Gastroesophageal sphincter (tissue), 4 donors: ENCODE data around the gene SDK1. TPM values are rescaled to one million over a fixed set of nuclear protein-coding genes. Genes with fewer than 3 reads are reported as not detected.

Source experiments
- ATAC-seq: fragments of 150-250 bp; one replicate; pipeline ENCODE4 v1.9.1; 2016; ENCODE audit warnings: mild to moderate bottlenecking, moderate library complexity
- H3K27ac ChIP-seq, 4 donors: fragments of 200-600 bp; sonication (generic) in 3 of 4; 1 replicate in 3 of 4; 2 replicates in 1 of 4; pipeline ENCODE4 v1.5.1; 2016 to 2019
- H3K27me3 ChIP-seq: fragments of 200-600 bp; sonication (generic); one replicate; pipeline ENCODE4 v1.5.1; 2019
- H3K36me3 ChIP-seq, 2 donors: fragments of 200-600 bp; sonication (generic); one replicate each; pipeline ENCODE4 v1.5.1; 2019; ENCODE audit warnings: control low read depth in 1 of 2
- H3K4me1 ChIP-seq, 3 donors: fragments of 200-600 bp; sonication (generic); 1 replicate in 2 of 3; 2 replicates in 1 of 3; pipeline ENCODE4 v1.5.1; 2016 to 2019; ENCODE audit warnings: control low read depth in 2 of 3
- H3K4me3 ChIP-seq, 2 donors: fragments of 200-600 bp; sonication (generic); one replicate each; pipeline ENCODE4 v1.5.1; 2019; ENCODE audit warnings: mild to moderate bottlenecking in 1 of 2, moderate library complexity in 1 of 2
- H3K9me3 ChIP-seq, 3 donors: fragments of 200-600 bp; sonication (generic); one replicate each; pipeline ENCODE4 v1.5.1; 2017 to 2019; ENCODE audit warnings: control low read depth in 2 of 3
- EP300 ChIP-seq: sonication (generic); formaldehyde crosslinking; IDR thresholded peaks from one replicate; pipeline ENCODE4 v1.6.1; 2017; ENCODE audit warnings: antibody characterized with exemption, mild to moderate bottlenecking
- POLR2A ChIP-seq, 2 donors: fragments of 450-650 bp; IDR thresholded peaks; one replicate each; pipeline ENCODE4 v1.6.1; 2017; ENCODE audit warnings: antibody characterized with exemption in 2 of 2, mild to moderate bottlenecking in 2 of 2, moderate library complexity in 1 of 2
- POLR2AphosphoS5 ChIP-seq: sonication (generic); formaldehyde crosslinking; IDR thresholded peaks from one replicate; pipeline ENCODE4 v1.6.1; 2017; ENCODE audit warnings: antibody characterized with exemption
- WGBS, 2 donors: methylation state at CpG; one replicate each; pipeline ENCODE4 v1.1.5; 2018; ENCODE audit warnings: low coverage in 1 of 2; 5-methylcytosine and 5-hydroxymethylcytosine counted together
- total RNA-seq, 4 donors: library from RNA; depleted of rRNA; stranded (reverse); fragments of >200 nt; gene quantifications; one replicate each; pipeline ENCODE4 v1.1.0, GENCODE V29; 2016
- TF ChIP-seq, protein P1 (sequence below), 4 experiments: fragments of 200-600 bp in 2 of 4; fragments of 450-650 bp in 2 of 4; sonication (generic) in 1 of 4; IDR thresholded peaks; one replicate each; pipeline ENCODE4 v1.5.1; 2017 to 2019; ENCODE audit warnings: antibody characterized with exemption in 4 of 4, mild to moderate bottlenecking in 2 of 4, moderate library complexity in 2 of 4

The SDK1 gene
- total RNA-seq, 4 donors from 2014 or later, result 6.1 to 13.6 (median 8.7) TPM

DNA sequence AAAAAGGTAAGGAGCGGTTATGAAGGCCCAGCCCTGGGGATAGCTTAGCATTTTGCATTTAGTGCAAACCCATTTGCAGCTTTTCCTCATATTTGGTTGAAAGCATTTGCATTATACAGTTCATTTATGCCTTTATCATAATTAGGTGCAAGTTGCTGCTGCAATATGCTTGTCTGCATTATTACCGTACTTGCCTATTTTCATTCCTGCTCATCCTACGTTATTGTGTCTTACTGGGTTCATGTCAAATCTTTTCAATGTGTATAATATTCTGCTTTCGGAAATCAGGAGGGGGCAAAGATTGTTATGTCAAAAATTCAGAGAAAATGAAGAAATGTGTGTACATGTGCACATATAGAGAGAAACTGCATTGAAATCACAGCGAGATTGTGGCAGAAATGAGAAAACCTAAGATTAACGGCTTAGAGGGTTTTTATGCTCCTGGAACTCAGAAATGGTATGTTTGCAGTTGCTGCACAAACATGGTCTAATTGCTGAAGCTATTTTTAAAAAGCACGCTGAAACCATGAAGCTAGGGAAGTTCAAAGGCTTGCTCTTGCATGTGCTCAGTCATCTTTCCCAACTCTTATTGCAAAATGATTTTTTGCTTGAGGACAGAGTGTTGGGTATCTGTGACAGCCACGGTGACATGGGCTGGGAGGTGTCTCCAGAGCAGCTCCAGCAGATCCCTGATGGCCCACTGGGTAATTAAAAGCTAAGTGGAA, 613.2 kb downstream of the SDK1 start:
- peaks cover 0 to 6% (median 0%) of the 10 kb centered on the region in 3 donors for H3K9me3 ChIP-seq
- TF ChIP-seq, protein P1, sequence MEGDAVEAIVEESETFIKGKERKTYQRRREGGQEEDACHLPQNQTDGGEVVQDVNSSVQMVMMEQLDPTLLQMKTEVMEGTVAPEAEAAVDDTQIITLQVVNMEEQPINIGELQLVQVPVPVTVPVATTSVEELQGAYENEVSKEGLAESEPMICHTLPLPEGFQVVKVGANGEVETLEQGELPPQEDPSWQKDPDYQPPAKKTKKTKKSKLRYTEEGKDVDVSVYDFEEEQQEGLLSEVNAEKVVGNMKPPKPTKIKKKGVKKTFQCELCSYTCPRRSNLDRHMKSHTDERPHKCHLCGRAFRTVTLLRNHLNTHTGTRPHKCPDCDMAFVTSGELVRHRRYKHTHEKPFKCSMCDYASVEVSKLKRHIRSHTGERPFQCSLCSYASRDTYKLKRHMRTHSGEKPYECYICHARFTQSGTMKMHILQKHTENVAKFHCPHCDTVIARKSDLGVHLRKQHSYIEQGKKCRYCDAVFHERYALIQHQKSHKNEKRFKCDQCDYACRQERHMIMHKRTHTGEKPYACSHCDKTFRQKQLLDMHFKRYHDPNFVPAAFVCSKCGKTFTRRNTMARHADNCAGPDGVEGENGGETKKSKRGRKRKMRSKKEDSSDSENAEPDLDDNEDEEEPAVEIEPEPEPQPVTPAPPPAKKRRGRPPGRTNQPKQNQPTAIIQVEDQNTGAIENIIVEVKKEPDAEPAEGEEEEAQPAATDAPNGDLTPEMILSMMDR (IDR thresholded peaks at IDR 0.05), result no peak
- TF ChIP-seq EP300 (no peak), POLR2AphosphoS5 (no peak)
- no peak overlapping the region for H3K27ac ChIP-seq
- H3K4me1 ChIP-seq, result no peaks in the 10 kb centered on the region
- 80 to 86% methylated on average over 7 to 8 of the region's 8 CpGs for WGBS, 2 donors
- no peak for ATAC-seq
- no peaks in the 10 kb centered on the region for H3K27me3 ChIP-seq
- no peak overlapping the region for H3K4me3 ChIP-seq
- no peaks in the 10 kb centered on the region for H3K36me3 ChIP-seq

DNA sequence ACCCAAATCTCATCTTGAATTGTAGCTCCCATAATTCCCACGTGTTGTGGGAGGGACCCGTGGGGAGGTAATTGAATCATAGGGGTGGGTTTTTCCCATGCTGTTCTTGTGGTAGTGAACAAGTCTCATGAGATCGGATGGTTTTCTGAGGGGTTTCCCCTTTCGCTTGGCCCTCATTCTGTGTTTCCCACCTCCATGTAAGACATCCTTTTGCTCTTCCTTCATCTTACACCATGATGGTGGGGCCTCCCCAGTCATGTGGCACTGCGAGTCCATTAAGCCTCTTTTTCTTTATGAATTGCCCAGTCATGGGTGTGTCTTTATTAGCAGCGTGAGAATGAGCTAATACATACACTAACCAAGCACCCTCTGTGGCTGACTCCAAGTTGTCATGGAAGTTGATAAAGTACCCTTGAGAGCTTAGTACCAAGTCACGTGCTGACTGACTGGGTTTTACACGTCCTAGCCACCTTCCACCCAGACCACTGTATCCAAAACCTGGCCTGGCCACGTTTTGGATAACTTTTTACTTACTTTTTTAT, 614.4 kb downstream of the SDK1 start:
- TF ChIP-seq POLR2AphosphoS5 (no peak), POLR2A (IDR thresholded peaks at IDR 0.05) (no peak), EP300 (no peak)
- TF ChIP-seq, protein P1 (IDR thresholded peaks at IDR 0.05), result no peak
- H3K27me3 ChIP-seq, result no peaks in the 10 kb centered on the region
- 78 to 84% methylated on average over 6 to 9 of the region's 9 CpGs for WGBS, 2 donors
- H3K4me1 ChIP-seq, result no peaks in the 10 kb centered on the region
- H3K36me3 ChIP-seq, result no peaks in the 10 kb centered on the region
- no peak overlapping the region for H3K4me3 ChIP-seq
- no peak for ATAC-seq
- H3K27ac ChIP-seq, result no peak overlapping the region
- peaks cover 0 to 6% (median 0%) of the 10 kb centered on the region in 3 donors for H3K9me3 ChIP-seq

DNA sequence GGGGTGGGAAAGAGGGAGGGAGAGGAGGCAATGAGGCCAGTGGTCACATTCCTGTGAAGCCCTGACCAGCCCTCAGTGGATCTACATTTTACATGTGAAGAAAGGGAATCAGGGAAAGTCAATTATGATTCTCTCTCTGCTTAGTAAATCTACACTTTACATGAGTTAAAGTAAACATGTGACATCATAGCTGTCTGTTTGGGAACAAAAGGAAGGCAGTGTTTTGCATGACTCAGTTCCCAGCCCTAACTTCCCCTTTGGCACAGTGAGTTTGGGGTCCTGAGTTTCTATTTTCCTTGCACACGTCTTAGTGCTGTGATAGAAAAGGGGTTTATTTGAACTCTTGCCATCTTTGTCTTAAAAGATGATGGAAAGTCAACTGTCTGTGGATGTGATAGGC, 615.1 kb downstream of the SDK1 start:
- no peak for TF ChIP-seq POLR2A (IDR thresholded peaks at IDR 0.05)
- no peak for TF ChIP-seq EP300
- TF ChIP-seq, protein P1 (IDR thresholded peaks at IDR 0.05), result no peak
- no peak for TF ChIP-seq POLR2AphosphoS5
- Histone ChIP-seq H3K27me3 (no peaks in the 10 kb centered on the region), H3K4me1 (no peaks in the 10 kb centered on the region), H3K4me3 (no peak overlapping the region), H3K9me3 (peaks cover 0 to 2% (median 0%) of the 10 kb centered on the region in 3 donors), H3K36me3 (no peaks in the 10 kb centered on the region), H3K27ac (no peak overlapping the region)
- no peak for ATAC-seq
- 58 to 73% methylated on average over 1 of the region's 1 CpG for WGBS, 2 donors

DNA sequence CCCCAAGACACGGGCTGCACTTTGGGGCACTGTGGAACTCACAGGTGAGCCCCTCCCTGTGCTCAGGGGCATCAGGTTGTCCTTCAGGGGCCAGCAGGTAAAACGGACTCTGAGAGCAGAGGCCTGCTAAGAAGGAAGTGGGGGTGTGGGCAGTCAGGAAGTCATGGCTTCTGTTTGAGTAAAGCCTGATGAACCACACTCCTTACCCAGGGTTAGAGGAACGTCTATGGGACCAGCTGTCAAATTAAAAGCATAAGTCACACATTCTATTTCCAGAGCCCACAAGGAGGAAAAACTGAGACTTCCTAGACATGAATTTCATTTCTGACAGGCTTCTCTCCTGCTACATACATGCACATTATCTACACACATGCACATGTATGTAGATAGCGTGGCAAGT, 616.4 kb downstream of the SDK1 start:
- Histone ChIP-seq H3K27me3 (no peaks in the 10 kb centered on the region), H3K4me3 (no peak overlapping the region), H3K27ac (no peak overlapping the region), H3K36me3 (no peaks in the 10 kb centered on the region), H3K9me3 (no peaks in the 10 kb centered on the region), H3K4me1 (no peaks in the 10 kb centered on the region)
- ATAC-seq, result no peak
- 81 to 86% methylated on average over 2 to 4 of the region's 4 CpGs for WGBS, 2 donors
- TF ChIP-seq, protein P1 (IDR thresholded peaks at IDR 0.05), result no peak

DNA sequence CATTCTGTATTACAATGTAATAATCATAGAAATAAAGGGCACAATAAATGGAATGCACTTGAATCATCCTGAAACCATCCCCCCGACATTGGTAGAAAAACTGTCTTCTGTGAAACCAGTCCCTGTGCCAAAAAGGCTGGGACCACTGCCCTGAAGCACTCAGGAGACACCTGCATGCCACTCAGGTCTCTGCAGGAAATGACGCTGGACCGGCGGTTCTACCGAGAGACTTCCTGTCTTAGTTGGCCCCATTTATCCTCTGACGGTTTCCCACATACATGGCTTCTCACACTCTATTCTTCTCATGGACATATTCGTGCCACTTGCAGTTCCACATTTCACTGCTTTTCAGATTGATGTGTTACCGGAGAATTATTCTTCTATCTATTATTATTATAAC, 617.5 kb downstream of the SDK1 start:
- Histone ChIP-seq H3K9me3 (no peaks in the 10 kb centered on the region), H3K4me1 (no peaks in the 10 kb centered on the region), H3K27ac (no peak overlapping the region), H3K27me3 (no peaks in the 10 kb centered on the region), H3K36me3 (no peaks in the 10 kb centered on the region), H3K4me3 (no peak overlapping the region)
- TF ChIP-seq POLR2AphosphoS5 (no peak), EP300 (no peak), POLR2A (IDR thresholded peaks at IDR 0.05) (no peak)
- TF ChIP-seq, protein P1 (IDR thresholded peaks at IDR 0.05), result no peak
- 78 to 93% methylated on average over 8 of the region's 8 CpGs for WGBS, 2 donors
- no peak for ATAC-seq
